ENCODE results near the gene KDM1B.

Gene KDM1B

GRCh38 chr6:18135171-18135570 lies 20.1 kb upstream of the KDM1B start:
- no peaks in the 10 kb centered on the region for H3K9me3 ChIP-seq
- no peak for TF ChIP-seq CTCF (IDR thresholded peaks at IDR 0.05; ENCODE audit: low read depth, low read length)

DNA sequence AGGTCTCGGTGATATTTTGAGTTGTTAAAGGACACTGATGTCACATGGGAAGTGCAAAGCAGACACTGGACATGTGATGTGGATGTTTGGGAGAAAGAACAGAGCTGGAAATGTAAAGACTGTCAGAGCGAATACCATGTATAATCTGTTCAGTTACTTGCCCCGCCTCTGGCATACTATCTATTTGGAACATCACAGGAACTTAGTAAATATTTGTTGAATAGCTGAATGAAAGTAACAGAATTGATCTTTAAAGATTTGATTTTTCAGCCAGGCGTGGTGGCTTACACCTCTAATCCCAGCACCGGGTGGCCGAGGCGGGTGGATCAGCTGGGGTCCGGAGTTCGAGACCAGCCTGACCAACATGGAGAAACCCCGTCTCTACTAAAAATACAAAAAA lies 19.0 kb upstream of the KDM1B start:
- Histone ChIP-seq H3K36me3 (no peaks in the 10 kb centered on the region), H3K4me3 (ENCODE audit: low read depth, low read length) (no peak overlapping the region), H3K27me3 (no peaks in the 10 kb centered on the region), H3K4me1 (peaks cover 3% of the 10 kb centered on the region; the same call in 1 of the 2 replicates), H3K9me3 (no peaks in the 10 kb centered on the region)
- DNase-seq, result no peak
- TF ChIP-seq CTCF (IDR thresholded peaks at IDR 0.05; ENCODE audit: low read depth, low read length), result no peak

More at GRCh38 chr6:18135171-18135570, 20.1 kb upstream of the KDM1B start:
- no peaks in the 10 kb centered on the region for H3K36me3 ChIP-seq
- no peaks in the 10 kb centered on the region for H3K27me3 ChIP-seq
- no peak overlapping the region for H3K4me3 ChIP-seq (ENCODE audit: low read depth, low read length)
- DNase-seq, result no peak
- peaks cover 3% of the 10 kb centered on the region; the same call in 1 of the 2 replicates for H3K4me1 ChIP-seq

GRCh38 chr6:18138906-18139305 lies 16.3 kb upstream of the KDM1B start:
- H3K4me3 ChIP-seq (ENCODE audit: low read depth, low read length), result no peak overlapping the region
- no peaks in the 10 kb centered on the region for H3K27me3 ChIP-seq
- TF ChIP-seq CTCF (IDR thresholded peaks at IDR 0.05; ENCODE audit: low read depth, low read length), result no peak
- no peaks in the 10 kb centered on the region for H3K9me3 ChIP-seq
- H3K4me1 ChIP-seq, result no peaks in the 10 kb centered on the region
- no peaks in the 10 kb centered on the region for H3K36me3 ChIP-seq
- no peak for DNase-seq

DNA sequence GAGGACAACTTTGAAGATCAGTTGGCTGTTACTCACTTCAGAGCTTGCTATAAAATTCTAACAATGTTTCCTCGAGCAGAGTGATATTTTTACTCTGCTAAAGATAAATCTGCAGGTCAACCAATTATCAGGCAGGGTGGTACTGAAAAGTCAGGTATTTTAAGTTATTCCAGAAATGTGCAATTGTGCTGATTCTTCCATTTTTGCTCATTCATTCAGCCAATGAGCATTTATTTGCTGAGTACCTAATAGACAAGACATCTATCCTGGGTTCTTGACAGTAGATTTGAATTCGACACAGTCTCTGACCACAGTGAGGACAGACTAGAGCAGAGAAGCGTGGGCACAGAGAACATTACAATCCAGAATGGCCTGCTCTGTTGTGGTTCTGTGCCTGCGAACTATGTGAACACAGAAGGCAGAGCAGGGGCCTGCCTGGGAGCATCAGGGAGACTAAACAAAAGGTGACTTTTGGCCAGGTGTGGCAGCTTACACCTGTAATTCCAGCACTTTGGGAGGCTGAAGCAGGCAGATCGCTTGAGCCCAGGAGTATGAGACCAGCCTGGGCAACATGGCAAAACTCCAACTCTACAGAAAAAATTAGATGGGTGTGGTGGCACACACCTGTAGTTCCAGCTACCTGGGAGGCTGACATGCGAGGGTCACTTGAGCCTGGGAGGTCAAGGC lies 15.1 kb upstream of the KDM1B start:
- H3K4me1 ChIP-seq, result no peaks in the 10 kb centered on the region
- no peak for TF ChIP-seq CTCF (IDR thresholded peaks at IDR 0.05; ENCODE audit: low read depth, low read length)
- no peak for DNase-seq
- no peaks in the 10 kb centered on the region for H3K27me3 ChIP-seq
- H3K9me3 ChIP-seq, result no peaks in the 10 kb centered on the region
- no peaks in the 10 kb centered on the region for H3K36me3 ChIP-seq
- H3K4me3 ChIP-seq (ENCODE audit: low read depth, low read length), result no peak overlapping the region

DNA sequence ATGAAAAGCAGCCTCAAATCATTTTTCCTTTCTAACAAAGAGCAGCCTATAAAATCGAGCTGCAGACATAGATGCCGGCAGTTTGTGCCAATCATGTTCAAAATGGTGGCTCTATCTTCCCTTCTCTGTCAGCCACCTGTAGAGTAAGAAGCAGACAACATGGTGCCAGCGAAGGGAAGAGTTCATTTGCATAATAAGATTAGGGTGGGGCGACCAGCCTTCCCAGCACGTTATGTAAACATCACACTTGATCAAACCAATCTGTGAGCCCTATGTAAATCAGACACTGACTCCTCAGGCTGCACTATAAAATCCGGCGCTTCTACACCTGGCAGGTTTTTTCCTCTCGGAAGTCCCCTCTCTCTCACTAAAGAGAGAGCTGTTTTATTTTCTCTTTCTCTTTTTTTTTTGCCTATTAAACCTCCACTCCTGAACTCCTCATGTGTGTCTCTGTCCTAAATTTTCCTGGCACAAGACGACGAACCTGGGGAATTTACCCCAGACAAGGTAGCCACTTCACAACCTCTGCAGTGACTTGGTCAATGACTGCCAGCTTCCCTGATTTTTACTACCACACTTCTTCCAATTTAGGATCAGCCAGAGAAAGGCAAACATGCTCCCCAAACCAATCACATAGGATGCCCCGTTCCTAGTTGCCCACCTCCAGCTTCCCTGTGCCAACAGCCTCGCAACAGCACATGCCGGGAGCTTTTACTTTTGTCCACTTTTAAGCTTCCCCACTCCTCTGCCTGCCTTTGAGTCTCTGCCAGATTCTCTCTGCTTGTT lies 13.2 kb upstream of the KDM1B start:
- Histone ChIP-seq H3K4me1 (no peaks in the 10 kb centered on the region), H3K9me3 (no peaks in the 10 kb centered on the region), H3K36me3 (no peaks in the 10 kb centered on the region), H3K27me3 (no peaks in the 10 kb centered on the region), H3K4me3 (ENCODE audit: low read depth, low read length) (no peak overlapping the region)
- DNase-seq, result peak; percentile 18
- TF ChIP-seq CTCF (IDR thresholded peaks at IDR 0.05; ENCODE audit: low read depth, low read length), result no peak

- H3K4me1 ChIP-seq, result no peaks in the 10 kb centered on the region
- TF ChIP-seq CTCF (IDR thresholded peaks at IDR 0.05; ENCODE audit: low read depth, low read length), result no peak
- H3K9me3 ChIP-seq, result no peaks in the 10 kb centered on the region
- H3K36me3 ChIP-seq, result no peaks in the 10 kb centered on the region
- no peak for DNase-seq
- no peaks in the 10 kb centered on the region for H3K27me3 ChIP-seq
- no peak overlapping the region for H3K4me3 ChIP-seq (ENCODE audit: low read depth, low read length)
Measured at GRCh38 chr6:18142591-18142861, 12.7 kb upstream of the KDM1B start.

Data from BE2C (cell line).